GM23338 (cell line): ENCODE data around the gene GRID1. TPM values are rescaled to one million over a fixed set of nuclear protein-coding genes. Genes with fewer than 3 reads are reported as not detected.
A peak's percentile ranks its signal among the peaks of the same experiment; 100 is the strongest.

Experiments used
- ATAC-seq: fragments of 200-7000 bp; cut with Tn5 transposase; 3 replicates; pipeline ENCODE4 v1.9.1; 2020
- DNase-seq: peaks from one replicate; pipeline ENCODE4 v3.0.0-alpha.2; 2015; ENCODE audit warnings: low spot score
- H2AFZ ChIP-seq: fragments of 200-600 bp; sonication (generic); 2 replicates; pipeline ENCODE4 v1.8.0; 2016; ENCODE audit warnings: antibody characterized with exemption, mild to moderate bottlenecking, moderate library complexity
- H3F3A ChIP-seq: fragments of 200-600 bp; sonication (generic); replicated peaks from 2 replicates; pipeline ENCODE4 v1.8.0; 2017; ENCODE audit warnings: antibody characterized with exemption, mixed run types, low read depth
- H3K27ac ChIP-seq: fragments of 200-600 bp; sonication (generic); 2 replicates; pipeline ENCODE4 v1.6.1; 2016; ENCODE audit warnings: low read depth
- H3K27me3 ChIP-seq: fragments of 200-600 bp; sonication (generic); 2 replicates; pipeline ENCODE4 v1.8.0; 2016; ENCODE audit warnings: mild to moderate bottlenecking, mixed run types, moderate library complexity; ENCODE audit not compliant: insufficient read depth
- H3K36me3 ChIP-seq: fragments of 200-600 bp; sonication (generic); 2 replicates; pipeline ENCODE4 v1.8.0; 2016; ENCODE audit warnings: mild to moderate bottlenecking; ENCODE audit not compliant: insufficient read depth
- H3K4me1 ChIP-seq: fragments of 200-600 bp; sonication (generic); 2 replicates; pipeline ENCODE4 v1.8.0; 2016; ENCODE audit warnings: mild to moderate bottlenecking, moderate library complexity; ENCODE audit not compliant: insufficient read depth
- H3K4me2 ChIP-seq: fragments of 200-600 bp; sonication (generic); 2 replicates; pipeline ENCODE4 v1.7.1; 2017; ENCODE audit warnings: mixed run types
- H3K4me3 ChIP-seq: fragments of 200-600 bp; sonication (generic); 2 replicates; pipeline ENCODE4 v1.6.1; 2016; ENCODE audit warnings: mixed run types
- H3K79me2 ChIP-seq: fragments of 200-600 bp; sonication (generic); replicated peaks from 2 replicates; pipeline ENCODE4 v1.8.0; 2017; ENCODE audit warnings: mild to moderate bottlenecking; ENCODE audit not compliant: insufficient read depth
- H3K9me2 ChIP-seq: fragments of 200-600 bp; sonication (generic); 2 replicates; pipeline ENCODE4 v1.8.0; 2017; ENCODE audit not compliant: insufficient read depth
- H4K20me1 ChIP-seq: fragments of 200-600 bp; sonication (generic); replicated peaks from 2 replicates; pipeline ENCODE4 v1.8.0; 2017; ENCODE audit warnings: mild to moderate bottlenecking; ENCODE audit not compliant: insufficient read depth
- H3K27ac Mint-ChIP-seq: 2 replicates; pipeline ENCODE4 v1.8.0; 2020; ENCODE audit warnings: inconsistent platforms, mild to moderate bottlenecking, moderate library complexity, mixed read lengths
- H3K27me3 Mint-ChIP-seq: 3 replicates; pipeline ENCODE4 v1.8.0; 2022; ENCODE audit warnings: low read depth, mild to moderate bottlenecking, moderate library complexity, mixed read lengths, inconsistent platforms; ENCODE audit not compliant: insufficient read depth, poor library complexity
- H3K36me3 Mint-ChIP-seq: 3 replicates; pipeline ENCODE4 v1.8.0; 2021; ENCODE audit warnings: low read depth, mild to moderate bottlenecking, inconsistent platforms, moderate library complexity, mixed read lengths
- H3K4me1 Mint-ChIP-seq: 3 replicates; pipeline ENCODE4 v1.8.0; 2020; ENCODE audit warnings: mild to moderate bottlenecking, inconsistent platforms, mixed read lengths
- H3K4me3 Mint-ChIP-seq: 3 replicates; pipeline ENCODE4 v1.8.0; 2021; ENCODE audit warnings: moderate library complexity, mild to moderate bottlenecking, inconsistent platforms, mixed read lengths
- H3K9me3 Mint-ChIP-seq: 3 replicates; pipeline ENCODE4 v1.8.0; 2020; ENCODE audit warnings: moderate library complexity, mild to moderate bottlenecking, inconsistent platforms, mixed read lengths
- CTCF ChIP-seq, 2 experiments: fragments of 200-600 bp in 1 of 2; sonication (generic) in 1 of 2; conservative IDR thresholded peaks; 2 replicates each; pipeline versions ENCODE4 v1.5.1 to v1.6.1; 2016 to 2017; ENCODE audit warnings: antibody characterized with exemption in 2 of 2, low read depth in 2 of 2, mild to moderate bottlenecking in 2 of 2, moderate library complexity in 1 of 2
- EZH2 ChIP-seq: fragments of 200-600 bp; sonication (generic); IDR thresholded peaks from one replicate; pipeline ENCODE4 v1.8.0; 2017; ENCODE audit warnings: antibody characterized with exemption, mild to moderate bottlenecking, low read depth; ENCODE audit not compliant: unreplicated experiment
- EZH2phosphoT487 ChIP-seq: fragments of 200-600 bp; sonication (generic); IDR thresholded peaks from one replicate; pipeline ENCODE4 v1.8.1; 2018; ENCODE audit warnings: antibody characterized with exemption; ENCODE audit not compliant: unreplicated experiment
- NANOG ChIP-seq: IDR thresholded peaks from 2 replicates; pipeline ENCODE4 v1.6.1; 2016; ENCODE audit warnings: antibody characterized with exemption, borderline replicate concordance
- STAT1 ChIP-seq: IDR thresholded peaks from one replicate; pipeline ENCODE4 v1.6.1; 2016; ENCODE audit warnings: antibody characterized with exemption; ENCODE audit not compliant: unreplicated experiment
- ZNF331 ChIP-seq: fragments of 250-450 bp; sonication (Bioruptor Pico); IDR thresholded peaks from 2 replicates; pipeline ENCODE4 v1.5.0; 2020; ENCODE audit warnings: low read depth, mild to moderate bottlenecking, moderate library complexity
- ZNF462 ChIP-seq: fragments of 250-450 bp; sonication (Bioruptor Pico); IDR thresholded peaks from 2 replicates; pipeline ENCODE4 v1.5.0; 2020; ENCODE audit warnings: mild to moderate bottlenecking, moderate library complexity
- polyA plus RNA-seq: library from polyadenylated mRNA; unstranded; fragments of >200 nt; fragmentation: Nextera tagmentation; extraction: Ambion mirVana; gene quantifications from 2 replicates; pipeline ENCODE4 v1.2.1, GENCODE V29; 2016
- total RNA-seq: library from RNA; depleted of rRNA; stranded (reverse); fragments of >200 nt; shearing (Covaris generic); gene quantifications from 2 replicates; pipeline ENCODE4 v1.2.3, GENCODE V29; 2014

The GRID1 gene
- total and polyA plus RNA-seq, 2 experiments from 2014 or later, result 0.14 to 0.15 TPM

- TF ChIP-seq EZH2phosphoT487 (no peak), EZH2 (no peak), NANOG (no peak), ZNF331 (CRISPR knock-in tag) (no peak)
These were observed 2.4 kb upstream of the GRID1 start (continued) for GRCh38 chr10:86368987-86369386.

GRCh38 chr10:86368046-86368445, 1.5 kb upstream of the GRID1 start:
- Histone ChIP-seq H4K20me1 (0 out of 2 replicates have a peak, but pooled peaks cover 7% of the 10 kb centered on the region), H3F3A (no peaks in the 10 kb centered on the region), H3K4me1 (peaks cover 18% of the 10 kb centered on the region), H3K79me2 (no peaks in the 10 kb centered on the region), H3K27me3 (peaks cover 85% of the 10 kb centered on the region), H2AFZ (no peak overlapping the region), H3K36me3 (no peaks in the 10 kb centered on the region), H3K27ac (no peak overlapping the region), H3K9me2 (no peaks in the 10 kb centered on the region), H3K4me2 (peak overlapping the region; percentile 78), H3K4me3 (no peak overlapping the region)
- no peak for ATAC-seq
- Mint-ChIP-seq H3K27me3 (peaks cover 68% of the 10 kb centered on the region), H3K4me3 (no peak overlapping the region; the same call in 2 of the 3 replicates), H3K36me3 (no peaks in the 10 kb centered on the region; the same call in 2 of the 3 replicates), H3K27ac (no peak overlapping the region), H3K9me3 (no peaks in the 10 kb centered on the region; the same call in none of the 3 replicates), H3K4me1 (peaks cover 17% of the 10 kb centered on the region)
- no peak for DNase-seq
- TF ChIP-seq CTCF (conservative IDR thresholded peaks at IDR 0.05; ENCODE audit: low read depth in 2 of 2) (no peak), EZH2 (peak; percentile 28), ZNF462 (no peak), STAT1 (no peak)
